GM23338 (cell line): ENCODE data around the gene FILIP1L. TPM values are rescaled to one million over a fixed set of nuclear protein-coding genes. Genes with fewer than 3 reads are reported as not detected.

Source experiments
- ATAC-seq: fragments of 200-7000 bp; cut with Tn5 transposase; 3 replicates; pipeline ENCODE4 v1.9.1; 2020
- DNase-seq: peaks from one replicate; pipeline ENCODE4 v3.0.0-alpha.2; 2015; ENCODE audit warnings: low spot score
- H2AFZ ChIP-seq: fragments of 200-600 bp; sonication (generic); 2 replicates; pipeline ENCODE4 v1.8.0; 2016; ENCODE audit warnings: antibody characterized with exemption, mild to moderate bottlenecking, moderate library complexity
- H3F3A ChIP-seq: fragments of 200-600 bp; sonication (generic); replicated peaks from 2 replicates; pipeline ENCODE4 v1.8.0; 2017; ENCODE audit warnings: antibody characterized with exemption, mixed run types, low read depth
- H3K27ac ChIP-seq: fragments of 200-600 bp; sonication (generic); 2 replicates; pipeline ENCODE4 v1.6.1; 2016; ENCODE audit warnings: low read depth
- H3K27me3 ChIP-seq: fragments of 200-600 bp; sonication (generic); 2 replicates; pipeline ENCODE4 v1.8.0; 2016; ENCODE audit warnings: mild to moderate bottlenecking, mixed run types, moderate library complexity; ENCODE audit not compliant: insufficient read depth
- H3K36me3 ChIP-seq: fragments of 200-600 bp; sonication (generic); 2 replicates; pipeline ENCODE4 v1.8.0; 2016; ENCODE audit warnings: mild to moderate bottlenecking; ENCODE audit not compliant: insufficient read depth
- H3K4me1 ChIP-seq: fragments of 200-600 bp; sonication (generic); 2 replicates; pipeline ENCODE4 v1.8.0; 2016; ENCODE audit warnings: mild to moderate bottlenecking, moderate library complexity; ENCODE audit not compliant: insufficient read depth
- H3K4me2 ChIP-seq: fragments of 200-600 bp; sonication (generic); 2 replicates; pipeline ENCODE4 v1.7.1; 2017; ENCODE audit warnings: mixed run types
- H3K4me3 ChIP-seq: fragments of 200-600 bp; sonication (generic); 2 replicates; pipeline ENCODE4 v1.6.1; 2016; ENCODE audit warnings: mixed run types
- H3K79me2 ChIP-seq: fragments of 200-600 bp; sonication (generic); replicated peaks from 2 replicates; pipeline ENCODE4 v1.8.0; 2017; ENCODE audit warnings: mild to moderate bottlenecking; ENCODE audit not compliant: insufficient read depth
- H3K9me2 ChIP-seq: fragments of 200-600 bp; sonication (generic); 2 replicates; pipeline ENCODE4 v1.8.0; 2017; ENCODE audit not compliant: insufficient read depth
- H4K20me1 ChIP-seq: fragments of 200-600 bp; sonication (generic); replicated peaks from 2 replicates; pipeline ENCODE4 v1.8.0; 2017; ENCODE audit warnings: mild to moderate bottlenecking; ENCODE audit not compliant: insufficient read depth
- H3K27ac Mint-ChIP-seq: 2 replicates; pipeline ENCODE4 v1.8.0; 2020; ENCODE audit warnings: inconsistent platforms, mild to moderate bottlenecking, moderate library complexity, mixed read lengths
- H3K27me3 Mint-ChIP-seq: 3 replicates; pipeline ENCODE4 v1.8.0; 2022; ENCODE audit warnings: low read depth, mild to moderate bottlenecking, moderate library complexity, mixed read lengths, inconsistent platforms; ENCODE audit not compliant: insufficient read depth, poor library complexity
- H3K36me3 Mint-ChIP-seq: 3 replicates; pipeline ENCODE4 v1.8.0; 2021; ENCODE audit warnings: low read depth, mild to moderate bottlenecking, inconsistent platforms, moderate library complexity, mixed read lengths
- H3K4me1 Mint-ChIP-seq: 3 replicates; pipeline ENCODE4 v1.8.0; 2020; ENCODE audit warnings: mild to moderate bottlenecking, inconsistent platforms, mixed read lengths
- H3K4me3 Mint-ChIP-seq: 3 replicates; pipeline ENCODE4 v1.8.0; 2021; ENCODE audit warnings: moderate library complexity, mild to moderate bottlenecking, inconsistent platforms, mixed read lengths
- H3K9me3 Mint-ChIP-seq: 3 replicates; pipeline ENCODE4 v1.8.0; 2020; ENCODE audit warnings: moderate library complexity, mild to moderate bottlenecking, inconsistent platforms, mixed read lengths
- CREB1 ChIP-seq: fragments of 250-450 bp; sonication (Bioruptor Pico); IDR thresholded peaks from 2 replicates; pipeline ENCODE4 v1.5.0; 2020; ENCODE audit warnings: low read depth, mild to moderate bottlenecking, moderate library complexity
- CTCF ChIP-seq, 2 experiments: fragments of 200-600 bp in 1 of 2; sonication (generic) in 1 of 2; conservative IDR thresholded peaks; 2 replicates each; pipeline versions ENCODE4 v1.5.1 to v1.6.1; 2016 to 2017; ENCODE audit warnings: antibody characterized with exemption in 2 of 2, low read depth in 2 of 2, mild to moderate bottlenecking in 2 of 2, moderate library complexity in 1 of 2
- ETS1 ChIP-seq: IDR thresholded peaks from 2 replicates; pipeline ENCODE4 v1.6.1; 2016; ENCODE audit warnings: antibody characterized with exemption
- EZH2 ChIP-seq: fragments of 200-600 bp; sonication (generic); IDR thresholded peaks from one replicate; pipeline ENCODE4 v1.8.0; 2017; ENCODE audit warnings: antibody characterized with exemption, mild to moderate bottlenecking, low read depth; ENCODE audit not compliant: unreplicated experiment
- EZH2phosphoT487 ChIP-seq: fragments of 200-600 bp; sonication (generic); IDR thresholded peaks from one replicate; pipeline ENCODE4 v1.8.1; 2018; ENCODE audit warnings: antibody characterized with exemption; ENCODE audit not compliant: unreplicated experiment
- JUNB ChIP-seq: IDR thresholded peaks from one replicate; pipeline ENCODE4 v1.6.1; 2016; ENCODE audit warnings: antibody characterized with exemption; ENCODE audit not compliant: unreplicated experiment
- NANOG ChIP-seq: IDR thresholded peaks from 2 replicates; pipeline ENCODE4 v1.6.1; 2016; ENCODE audit warnings: antibody characterized with exemption, borderline replicate concordance
- POLR2AphosphoS5 ChIP-seq: IDR thresholded peaks from 2 replicates; pipeline ENCODE4 v1.6.1; 2016; ENCODE audit warnings: antibody characterized with exemption, low read depth
- REST ChIP-seq: IDR thresholded peaks from one replicate; pipeline ENCODE4 v1.6.1; 2018; ENCODE audit warnings: antibody characterized with exemption; ENCODE audit not compliant: unreplicated experiment
- STAT1 ChIP-seq: IDR thresholded peaks from one replicate; pipeline ENCODE4 v1.6.1; 2016; ENCODE audit warnings: antibody characterized with exemption; ENCODE audit not compliant: unreplicated experiment
- ZNF114 ChIP-seq: fragments of 250-450 bp; sonication (Bioruptor Pico); IDR thresholded peaks from 2 replicates; pipeline ENCODE4 v1.5.0; 2020; ENCODE audit warnings: mild to moderate bottlenecking, moderate library complexity
- ZNF331 ChIP-seq: fragments of 250-450 bp; sonication (Bioruptor Pico); IDR thresholded peaks from 2 replicates; pipeline ENCODE4 v1.5.0; 2020; ENCODE audit warnings: low read depth, mild to moderate bottlenecking, moderate library complexity
- ZNF462 ChIP-seq: fragments of 250-450 bp; sonication (Bioruptor Pico); IDR thresholded peaks from 2 replicates; pipeline ENCODE4 v1.5.0; 2020; ENCODE audit warnings: mild to moderate bottlenecking, moderate library complexity
- polyA plus RNA-seq: library from polyadenylated mRNA; unstranded; fragments of >200 nt; fragmentation: Nextera tagmentation; extraction: Ambion mirVana; gene quantifications from 2 replicates; pipeline ENCODE4 v1.2.1, GENCODE V29; 2016
- total RNA-seq: library from RNA; depleted of rRNA; stranded (reverse); fragments of >200 nt; shearing (Covaris generic); gene quantifications from 2 replicates; pipeline ENCODE4 v1.2.3, GENCODE V29; 2014

FILIP1L gene
- total and polyA plus RNA-seq, 2 experiments from 2014 or later = 1.6 TPM; not detected in 1

- Histone ChIP-seq H3K4me3 (no peak overlapping the region), H3K36me3 (peaks cover 4% of the 10 kb centered on the region; the same call in 1 of the 2 replicates), H3K4me2 (no peak overlapping the region), H3K9me2 (no peaks in the 10 kb centered on the region), H3F3A (no peaks in the 10 kb centered on the region), H2AFZ (no peak overlapping the region), H3K4me1 (no peaks in the 10 kb centered on the region), H3K27me3 (no peaks in the 10 kb centered on the region), H3K79me2 (no peaks in the 10 kb centered on the region), H4K20me1 (no peaks in the 10 kb centered on the region), H3K27ac (no peak overlapping the region)
- Mint-ChIP-seq H3K9me3 (peaks cover 17% of the 10 kb centered on the region), H3K27me3 (no peaks in the 10 kb centered on the region), H3K27ac (no peak overlapping the region), H3K4me1 (no peaks in the 10 kb centered on the region), H3K36me3 (peaks cover 18% of the 10 kb centered on the region), H3K4me3 (no peak overlapping the region)
- TF ChIP-seq POLR2AphosphoS5 (no peak), EZH2 (no peak), ZNF114 (no peak), NANOG (no peak), JUNB (no peak), CTCF (conservative IDR thresholded peaks at IDR 0.05; ENCODE audit: low read depth in 2 of 2) (no peak), CREB1 (CRISPR knock-in tag) (no peak), ETS1 (no peak), ZNF462 (CRISPR knock-in tag) (no peak), REST (no peak), STAT1 (no peak), ZNF331 (CRISPR knock-in tag) (no peak), EZH2phosphoT487 (no peak)
- no peak for DNase-seq
- no peak for ATAC-seq
Observed at GRCh38 chr3:100158918-100159330, 44.6 kb upstream of the FILIP1L start.
